HG02938 (cell line): ENCODE data around the gene DLAT.
"Not testable (repeated sequence)": the region's sequence is repeated elsewhere in the genome, so short reads cannot be mapped to it uniquely, and the experiment has no call there.

Experiments used
- ATAC-seq: cut with Tn5 transposase; IDR thresholded peaks from one replicate; pipeline ENCODE4 v1.9.1; 2021; ENCODE audit warnings: mild to moderate bottlenecking, moderate library complexity; ENCODE audit not compliant: unreplicated experiment

The DLAT gene

DNA sequence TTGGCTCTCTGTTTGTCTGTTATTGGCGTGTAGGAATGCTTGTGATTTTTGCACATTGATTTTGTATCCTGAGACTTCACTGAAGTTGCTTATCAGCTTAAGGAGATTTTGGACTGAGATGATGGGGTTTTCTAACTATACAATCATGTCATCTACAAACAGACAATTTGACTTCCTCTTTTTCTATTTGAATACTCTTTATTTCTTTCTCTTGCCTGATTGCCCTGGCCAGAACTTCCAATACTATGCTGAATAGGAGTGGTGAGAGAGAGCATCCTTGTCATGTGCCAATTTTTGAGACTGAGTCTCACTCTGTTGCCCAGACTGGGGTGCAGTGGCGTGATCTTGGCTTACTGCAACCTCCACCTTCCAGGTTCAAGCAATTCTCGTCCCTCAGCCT lies 23.0 kb downstream of the DLAT start:
- ATAC-seq, result not testable (repeated sequence)

DNA sequence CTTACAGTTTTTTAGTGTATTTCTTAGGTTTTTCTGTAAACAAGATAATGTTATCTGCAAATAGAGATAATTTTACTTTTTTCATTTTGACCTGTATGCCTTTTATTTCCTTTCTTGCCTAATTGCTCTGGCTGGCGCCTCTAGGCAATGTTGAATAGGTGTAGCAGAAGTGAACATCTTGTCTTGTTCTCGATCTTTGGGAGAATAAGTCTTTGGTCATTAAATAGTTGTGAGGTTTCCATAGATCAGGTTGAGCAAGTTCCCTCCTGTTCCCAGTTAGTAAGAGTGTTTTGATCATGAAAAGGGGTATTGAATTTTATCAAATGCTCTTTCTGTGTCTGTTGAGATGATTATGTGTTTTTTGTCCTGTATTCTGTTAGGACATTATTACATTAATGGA lies 24.6 kb downstream of the DLAT start:
- no peak for ATAC-seq

DNA sequence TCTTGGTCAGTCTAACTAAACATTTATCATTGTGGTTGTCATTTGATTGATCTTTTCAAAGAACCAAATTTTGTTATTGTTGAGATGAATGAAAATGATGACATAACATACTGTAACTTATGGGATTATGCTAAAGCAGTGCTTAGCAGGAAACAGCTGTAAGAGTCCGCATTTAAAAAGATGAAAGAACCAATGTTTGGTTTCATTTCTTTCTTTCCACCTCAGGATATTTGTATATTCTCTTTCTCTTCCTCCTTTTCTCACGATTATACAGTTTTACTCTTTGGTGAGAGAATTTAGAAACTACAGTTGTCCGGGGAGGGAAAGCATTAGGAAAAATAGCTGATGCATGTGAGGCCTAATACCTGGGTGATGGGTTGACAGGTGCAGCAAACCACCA lies 25.5 kb downstream of the DLAT start:
- peak; percentile 81 for ATAC-seq

DNA sequence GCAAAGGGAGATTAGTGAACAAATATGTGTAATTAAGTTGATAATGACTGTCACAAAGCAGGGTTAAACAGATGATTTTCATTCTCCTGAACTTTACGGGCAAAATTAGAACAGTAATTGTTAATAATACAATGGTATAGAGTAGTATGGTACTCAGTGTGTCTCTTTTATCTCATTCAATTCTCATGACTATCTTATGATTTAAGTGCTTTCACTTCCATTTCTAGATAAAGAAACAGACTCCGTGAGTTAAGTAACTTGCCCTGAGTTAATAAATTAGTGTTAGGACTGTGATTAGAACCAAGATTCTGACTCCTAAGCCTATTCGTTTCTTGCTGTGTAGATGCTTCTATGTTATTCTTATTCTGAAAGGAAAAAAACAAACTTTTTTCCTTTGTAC lies 26.6 kb downstream of the DLAT start:
- ATAC-seq, result no peak

DNA sequence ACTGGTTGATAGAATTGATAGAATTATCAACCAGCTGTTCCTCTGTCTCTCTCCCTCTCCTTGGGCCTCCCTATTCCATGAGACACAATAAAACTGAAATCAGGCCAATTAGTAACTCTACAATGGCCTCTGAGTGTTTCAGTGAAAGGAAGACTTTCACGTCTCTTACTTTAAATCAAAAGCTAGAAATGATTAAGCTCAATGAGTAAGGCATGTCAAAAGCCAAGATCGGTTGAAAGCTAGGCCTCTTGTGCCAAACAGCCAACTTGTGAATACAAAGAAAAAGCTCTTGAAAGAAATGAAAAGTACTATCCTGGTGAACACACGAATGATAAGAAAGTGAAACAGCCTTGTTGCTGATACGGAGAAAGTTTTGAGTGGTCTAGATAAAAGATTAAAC lies 32.0 kb downstream of the DLAT start:
- no peak for ATAC-seq

DNA sequence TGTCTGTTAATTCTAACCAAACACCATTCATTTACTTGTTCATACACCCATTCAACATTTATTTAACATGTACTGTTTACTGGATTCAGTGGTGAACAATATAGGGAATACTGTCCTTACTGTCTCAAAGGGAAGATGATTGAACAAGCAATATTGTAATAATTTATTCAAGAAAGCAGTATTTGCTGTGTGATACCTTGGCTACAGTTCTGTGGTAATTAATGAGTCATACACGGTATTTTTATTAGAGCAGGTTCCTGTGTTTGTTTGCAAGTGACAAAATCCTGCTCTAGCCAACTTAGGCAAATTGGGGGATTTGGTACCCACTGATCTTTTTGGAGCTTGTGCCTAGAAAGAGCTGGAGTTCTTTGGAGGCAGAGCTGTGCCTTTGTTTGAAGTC lies 32.9 kb downstream of the DLAT start:
- ATAC-seq, result no peak

DNA sequence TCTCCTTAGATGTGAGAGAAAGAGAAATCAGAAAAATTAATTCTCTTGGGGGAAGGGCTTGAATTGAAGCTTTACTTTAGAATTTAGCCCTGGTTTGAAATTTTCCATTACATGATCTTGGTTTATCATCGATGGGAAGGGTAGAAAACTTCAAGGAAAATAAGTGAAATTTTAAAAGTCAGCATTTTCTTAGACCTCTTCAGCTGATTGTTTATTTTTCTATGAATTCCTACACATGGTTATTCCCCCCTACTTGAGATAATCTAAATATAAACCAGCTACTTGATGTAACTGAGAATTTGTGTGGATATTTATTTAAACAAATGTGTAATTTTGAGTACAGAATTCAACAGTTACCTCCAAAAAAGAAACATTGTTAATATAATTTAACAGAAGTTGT lies 37.7 kb downstream of the DLAT start:
- no peak for ATAC-seq

DNA sequence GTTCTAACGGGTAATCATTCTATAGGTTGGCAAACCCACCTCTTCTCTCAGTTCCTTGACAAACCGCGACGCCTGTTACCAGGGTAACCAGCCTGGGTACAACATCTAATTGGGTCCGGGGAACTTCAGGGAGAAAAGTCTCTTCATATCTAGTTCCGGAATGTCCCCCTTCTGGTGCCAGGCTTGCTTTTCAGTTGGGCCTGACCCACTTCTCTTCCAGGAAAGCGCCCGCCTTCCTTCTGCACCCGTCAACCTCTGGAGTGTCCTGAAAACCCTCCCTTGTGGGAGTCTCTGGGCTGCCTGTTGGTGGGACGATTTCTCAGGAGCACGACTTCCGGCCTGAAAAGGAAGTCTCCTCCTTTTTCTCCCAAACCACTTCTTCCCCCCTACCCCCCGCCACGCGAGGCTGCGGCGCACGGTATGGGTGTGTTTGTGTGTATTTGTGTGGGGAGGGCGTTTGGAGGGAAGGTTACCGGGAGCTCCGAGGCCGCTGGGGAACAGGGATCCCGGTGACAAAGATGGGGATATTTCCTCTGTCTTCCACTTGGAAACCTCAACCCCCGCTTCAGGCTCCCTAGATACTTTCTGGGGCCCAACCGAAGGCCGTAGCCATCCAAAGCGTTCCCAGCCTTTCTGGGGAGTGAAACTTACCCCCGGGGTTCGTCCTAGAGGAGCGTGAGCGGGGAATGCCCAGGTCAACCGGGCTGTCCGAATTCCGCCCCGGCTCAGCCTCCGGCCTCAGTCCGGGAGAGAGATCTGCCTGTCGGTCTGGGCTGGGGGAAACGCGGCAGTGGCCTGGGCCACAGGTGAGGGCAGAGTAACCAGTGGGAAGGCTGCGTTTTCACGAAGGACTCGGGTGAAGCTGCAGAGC lies 49.0 kb downstream of the DLAT start, which contains the start of the genes NKAPD1 and PIH1D2:
TSS of gene NKAPD1 (plus strand) at position 359 of the 871 bp plus-strand sequence. CDS start 1,276 bp downstream, outside the sequence.
TSS of gene PIH1D2 (minus strand) at position 77 of the 871 bp plus-strand sequence. CDS start 843 bp downstream, outside the sequence.
- ATAC-seq, result peak; percentile 82

DNA sequence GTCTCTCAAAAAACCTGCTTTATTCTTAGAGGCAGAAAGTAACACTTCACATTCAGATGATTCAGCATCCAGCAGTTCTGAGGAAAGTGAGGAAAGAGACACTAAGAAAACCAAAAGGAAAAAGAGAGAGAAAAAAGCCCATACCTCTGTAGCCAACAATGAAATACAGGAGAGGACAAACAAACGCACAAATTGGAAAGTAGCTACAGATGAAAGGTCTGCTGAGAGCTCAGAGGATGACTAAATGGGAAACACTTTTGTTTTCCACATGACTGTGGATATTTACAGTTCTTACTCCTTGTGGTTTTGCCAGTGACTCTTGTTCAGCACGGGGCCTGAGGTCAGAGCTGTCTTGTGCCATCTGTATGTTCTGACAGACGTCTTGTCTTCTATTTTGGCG lies 57.5 kb downstream of the DLAT start:
- ATAC-seq, result no peak

DNA sequence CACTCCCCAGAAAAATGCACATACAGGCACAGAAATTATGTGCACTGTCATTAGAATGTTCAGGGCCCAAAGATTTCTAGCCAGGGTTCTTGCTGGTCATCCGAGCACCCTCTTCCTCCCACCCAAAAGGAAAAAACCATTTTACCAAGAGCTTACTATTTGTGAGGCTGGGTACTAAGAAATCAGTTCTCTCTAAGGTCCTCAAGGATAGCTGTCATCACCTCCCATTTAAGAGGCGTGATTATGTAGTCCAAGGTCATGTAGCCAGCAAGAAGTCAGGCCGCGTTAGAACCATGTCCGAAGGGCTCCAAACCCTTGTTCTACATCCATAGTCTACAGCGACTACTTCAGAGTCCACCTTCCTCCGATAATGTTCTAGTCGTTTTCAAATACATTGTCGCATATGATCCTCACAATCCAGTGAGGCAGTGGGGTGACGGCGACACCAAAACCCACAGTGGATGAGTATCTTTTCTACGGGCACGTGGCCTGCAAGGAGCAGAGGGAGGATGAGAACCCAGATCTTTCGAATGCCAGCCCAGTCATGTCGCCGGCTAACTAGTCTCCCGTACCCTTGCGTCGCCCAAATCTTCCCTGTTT lies 60.7 kb downstream of the DLAT start:
- peak; percentile 32 for ATAC-seq

DNA sequence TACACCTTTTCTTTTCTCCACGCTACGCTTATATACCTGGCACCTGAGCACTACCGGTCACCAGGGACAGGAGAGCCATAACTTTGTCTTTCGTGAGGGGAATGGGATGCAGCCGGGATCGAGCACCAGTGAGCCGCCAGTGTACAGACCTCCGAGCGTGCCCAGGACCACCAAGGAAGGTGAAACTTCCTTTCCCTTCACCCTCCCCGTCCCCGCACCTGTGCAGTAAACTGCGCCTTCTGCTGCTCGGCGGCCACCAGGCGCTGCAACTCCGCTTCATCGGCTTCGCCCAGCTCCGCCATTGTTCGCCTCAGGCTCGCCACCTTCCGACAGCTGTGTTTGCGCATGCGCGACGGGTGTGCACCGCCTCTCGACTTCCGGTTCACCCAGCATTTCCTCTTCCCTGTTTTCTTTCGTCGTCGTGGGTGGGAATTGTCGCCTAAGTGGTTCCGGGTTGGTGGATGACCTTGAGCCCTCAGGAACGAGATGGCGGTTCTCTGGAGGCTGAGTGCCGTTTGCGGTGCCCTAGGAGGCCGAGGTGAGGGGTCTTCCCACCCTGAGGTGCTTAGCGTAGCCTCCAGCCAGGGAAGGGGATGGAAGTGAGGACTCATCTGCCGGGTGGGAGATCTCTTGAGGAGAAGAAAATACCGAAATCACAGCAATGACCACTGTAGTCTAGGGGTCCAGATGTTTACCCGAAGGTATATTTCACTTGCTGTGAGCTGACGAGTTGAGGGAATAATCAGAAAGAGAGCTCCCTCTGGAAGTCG lies 61.4 kb downstream of the DLAT start, which contains the start of the genes SDHD and TIMM8B:
TSS of gene SDHD (plus strand) at position 452 of the 770 bp plus-strand sequence. CDS start at position 487, 35 bp downstream.
TSS of gene TIMM8B (minus strand) at position 335 of the 770 bp plus-strand sequence. CDS start at position 302, 33 bp downstream.
- ATAC-seq, result peak; percentile 93

DNA sequence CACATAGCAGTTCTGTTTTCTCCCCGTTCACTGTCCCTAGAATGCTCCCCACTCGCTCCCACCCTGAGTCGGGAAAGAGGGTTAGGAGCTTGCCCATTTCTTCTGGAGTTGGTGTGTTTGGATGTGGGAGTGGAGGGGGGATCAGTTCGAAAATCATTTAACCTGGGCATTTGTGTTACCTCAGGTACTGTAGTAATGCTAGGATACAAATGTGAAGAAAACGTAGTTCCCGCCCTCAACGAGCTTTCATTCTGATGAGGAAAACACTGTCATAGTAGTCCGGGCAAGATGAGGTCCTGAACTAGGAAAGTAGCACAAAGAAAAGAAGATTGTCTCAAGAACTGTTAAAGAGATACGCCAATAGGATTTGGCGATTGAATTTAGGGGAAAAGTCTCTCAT lies 62.0 kb downstream of the DLAT start:
- no peak for ATAC-seq

DNA sequence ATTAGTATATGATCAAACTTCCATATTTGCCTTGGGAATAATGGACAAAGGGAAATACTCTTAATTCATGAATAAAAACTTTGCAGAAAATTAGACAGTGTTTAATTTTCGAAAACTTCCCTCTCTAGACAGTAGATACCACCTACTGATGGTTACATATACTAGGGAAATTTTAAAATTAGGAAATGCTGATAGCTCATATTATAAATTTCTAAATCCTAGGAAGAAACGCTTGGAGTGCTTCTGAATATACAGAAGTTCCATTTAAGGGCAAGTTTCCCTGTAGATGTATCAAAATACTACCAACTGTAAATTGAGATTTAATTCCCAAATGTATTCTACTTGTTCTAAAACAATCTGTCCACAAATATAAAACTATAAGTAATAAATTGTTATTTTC lies 70.1 kb downstream of the DLAT start:
- not testable (repeated sequence) for ATAC-seq

DNA sequence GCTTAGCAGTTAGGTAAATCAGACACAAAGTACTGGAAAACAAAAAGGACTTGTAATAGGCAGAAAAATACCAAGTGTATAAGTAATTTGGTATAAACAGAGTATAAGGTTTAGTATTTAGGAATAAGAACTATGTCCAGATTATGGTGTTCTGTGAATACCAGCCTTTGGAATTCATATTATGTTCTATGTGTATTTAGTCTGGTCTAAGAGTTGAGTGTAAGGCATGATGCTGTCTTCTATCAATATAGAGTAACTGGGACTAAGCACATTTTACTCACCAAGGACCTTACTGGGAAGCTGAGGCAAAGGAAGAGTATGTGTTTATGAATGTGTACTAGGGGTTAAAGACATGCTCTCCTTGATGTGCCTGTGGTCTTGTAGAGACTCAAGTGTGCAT lies 71.0 kb downstream of the DLAT start:
- no peak for ATAC-seq

DNA sequence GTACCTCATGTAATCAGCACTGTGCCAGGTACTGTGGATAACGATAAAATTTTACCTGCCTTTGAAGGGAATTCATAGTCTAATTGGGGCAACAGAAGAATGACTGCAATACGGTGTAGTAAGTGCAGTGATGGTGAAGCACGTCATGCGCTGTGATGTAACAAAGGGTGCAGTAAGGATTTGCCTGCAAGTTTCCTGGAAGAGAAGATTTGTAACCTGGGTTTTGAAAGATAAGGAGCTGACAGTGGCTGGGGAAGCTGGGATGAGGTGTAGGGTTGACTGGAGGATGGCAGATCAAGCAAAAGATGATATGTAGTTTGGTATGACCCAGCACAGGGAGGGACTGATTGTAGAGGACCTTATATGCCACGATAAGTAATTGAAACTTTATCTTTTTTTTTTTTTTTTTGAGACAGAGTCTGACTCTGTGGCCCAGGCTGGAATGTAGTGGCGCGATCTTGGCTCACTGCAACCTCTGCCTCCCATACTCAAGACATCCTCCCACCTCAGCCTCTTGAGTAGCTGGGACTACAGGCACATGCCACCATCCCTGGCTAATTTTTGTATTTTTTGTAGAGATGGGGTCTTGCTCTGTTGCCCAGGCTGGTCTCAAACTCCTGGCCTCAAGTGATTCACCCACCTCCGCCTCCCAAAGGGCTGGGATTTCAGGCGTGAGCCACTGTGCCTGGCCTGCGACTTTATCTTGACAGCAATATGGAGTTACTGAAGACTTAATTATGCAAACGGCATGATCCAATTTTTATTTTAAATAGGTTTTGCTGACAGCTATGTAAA lies 72.7 kb downstream of the DLAT start:
- no peak for ATAC-seq

DNA sequence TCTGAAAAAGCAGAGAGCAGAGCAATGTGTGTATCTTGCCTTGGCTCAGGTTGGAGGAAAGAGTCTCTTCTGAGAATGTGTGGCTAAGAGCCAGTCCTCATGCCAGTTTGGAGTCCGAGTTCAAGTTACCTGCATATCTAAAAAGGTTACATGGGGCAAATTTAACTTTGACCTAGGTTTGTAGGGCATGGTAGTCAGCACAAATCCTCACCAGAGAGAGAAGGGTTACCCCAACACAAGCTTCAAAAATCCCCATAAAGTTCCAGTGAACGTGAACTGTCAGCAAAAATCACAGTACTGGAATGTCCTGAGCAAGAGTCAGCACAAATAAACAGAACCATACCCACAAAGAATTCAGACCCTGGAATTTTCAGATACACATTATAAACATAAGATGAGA lies 75.3 kb downstream of the DLAT start:
- ATAC-seq, result no peak

DNA sequence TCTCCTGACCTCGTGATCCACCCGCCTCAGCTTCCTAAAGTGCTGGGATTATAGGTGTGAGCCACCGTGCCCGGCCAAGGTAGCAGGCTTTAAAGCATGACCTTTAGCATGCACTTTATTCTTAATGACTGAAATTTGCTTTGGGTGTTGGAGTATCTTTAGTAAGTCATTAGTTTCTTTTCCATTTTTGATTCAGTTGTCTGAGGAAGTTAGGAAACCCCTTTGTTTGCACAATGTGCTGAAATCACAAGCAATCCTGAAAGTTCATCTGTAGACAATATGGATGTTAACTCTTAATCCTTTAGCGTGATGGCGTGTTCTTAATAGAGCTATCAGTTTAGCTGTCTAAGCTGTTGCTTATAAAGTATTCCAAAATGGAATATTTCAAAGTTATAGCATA lies 78.2 kb downstream of the DLAT start:
- no peak for ATAC-seq

DNA sequence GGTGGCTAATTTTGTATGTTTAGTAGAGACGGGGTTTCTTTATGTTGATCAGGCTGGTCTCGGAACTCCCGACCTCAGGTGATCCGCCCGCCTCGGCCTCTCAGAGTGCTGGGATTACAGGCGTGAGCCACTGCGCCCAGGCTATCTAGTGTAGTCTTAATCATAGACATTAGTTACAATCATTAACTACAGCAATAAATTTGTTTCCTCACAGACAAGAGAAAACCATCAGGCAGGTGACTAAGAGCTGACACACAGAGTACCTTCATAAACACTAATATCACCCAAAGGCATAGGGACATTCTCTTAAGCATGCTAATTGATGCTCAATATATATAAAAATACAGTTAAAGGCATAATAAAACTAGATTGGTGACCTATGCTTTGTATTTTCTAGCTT lies 80.9 kb downstream of the DLAT start:
- no peak for ATAC-seq
